ENCODE measurements around the gene MED22.
"Not testable (repeated sequence)": the region's sequence is repeated elsewhere in the genome, so short reads cannot be mapped to it uniquely, and the experiment has no call there.

MED22 gene

DNA sequence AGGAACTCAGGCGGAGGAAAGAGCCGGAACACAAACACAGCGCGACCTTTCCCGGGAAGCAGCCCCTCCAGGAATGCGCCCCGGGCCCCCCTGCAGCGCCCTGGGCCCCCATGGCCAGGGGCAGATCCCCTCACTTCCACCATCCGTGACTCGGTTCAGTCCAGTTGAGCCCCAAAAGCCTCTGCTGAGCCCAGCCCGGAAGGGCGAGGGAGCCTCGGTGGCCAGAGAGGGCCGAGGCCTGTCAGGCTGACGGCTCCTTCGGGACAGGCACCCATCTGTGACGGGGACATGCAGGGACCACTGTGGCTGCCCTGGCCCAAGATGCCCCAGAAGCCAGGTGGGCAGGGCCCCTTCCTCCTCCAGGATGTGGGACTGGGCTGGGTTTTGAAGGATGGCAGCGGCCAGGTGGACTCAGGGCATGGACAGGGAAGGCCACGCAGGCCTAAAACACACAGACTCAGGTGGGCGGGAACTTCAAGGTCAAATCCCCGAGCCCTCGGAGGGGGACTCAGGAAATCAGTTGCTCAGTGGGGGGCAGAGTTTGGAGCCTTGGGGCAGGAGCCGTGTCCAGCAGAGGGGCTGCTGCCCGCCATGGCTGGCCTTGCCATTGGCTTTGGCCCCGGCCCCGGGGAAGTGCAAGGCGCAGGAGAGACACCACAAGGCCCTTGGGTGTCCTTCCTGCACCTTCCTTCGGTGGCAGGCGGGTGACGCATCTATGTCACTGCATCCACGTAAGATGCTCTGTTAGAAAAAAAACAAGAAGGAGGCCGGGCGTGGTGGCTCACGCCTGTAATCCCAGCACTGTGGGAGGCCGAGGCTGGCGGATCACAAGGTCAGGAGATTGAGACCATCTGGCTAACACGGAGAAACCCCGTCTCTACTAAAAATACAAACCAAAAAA, 43.2 kb downstream of the MED22 start:
- DNase-seq: no peak

DNA sequence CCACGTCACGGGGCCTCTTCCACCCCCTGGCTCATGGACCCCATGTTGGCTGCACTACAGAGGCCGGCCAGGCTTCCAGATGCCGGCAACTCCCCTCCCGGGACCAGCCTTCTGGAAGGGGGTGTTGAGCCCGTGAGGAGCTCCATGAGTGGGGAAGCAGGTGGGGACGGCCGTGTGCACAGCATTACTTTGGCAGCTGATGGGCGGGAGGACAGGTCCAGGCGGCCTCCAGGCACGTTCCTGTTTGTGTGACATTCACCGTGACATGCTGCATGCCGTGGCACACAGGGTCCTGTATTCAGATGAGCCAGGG, 43.8 kb downstream of the MED22 start:
- no peak for DNase-seq

DNA sequence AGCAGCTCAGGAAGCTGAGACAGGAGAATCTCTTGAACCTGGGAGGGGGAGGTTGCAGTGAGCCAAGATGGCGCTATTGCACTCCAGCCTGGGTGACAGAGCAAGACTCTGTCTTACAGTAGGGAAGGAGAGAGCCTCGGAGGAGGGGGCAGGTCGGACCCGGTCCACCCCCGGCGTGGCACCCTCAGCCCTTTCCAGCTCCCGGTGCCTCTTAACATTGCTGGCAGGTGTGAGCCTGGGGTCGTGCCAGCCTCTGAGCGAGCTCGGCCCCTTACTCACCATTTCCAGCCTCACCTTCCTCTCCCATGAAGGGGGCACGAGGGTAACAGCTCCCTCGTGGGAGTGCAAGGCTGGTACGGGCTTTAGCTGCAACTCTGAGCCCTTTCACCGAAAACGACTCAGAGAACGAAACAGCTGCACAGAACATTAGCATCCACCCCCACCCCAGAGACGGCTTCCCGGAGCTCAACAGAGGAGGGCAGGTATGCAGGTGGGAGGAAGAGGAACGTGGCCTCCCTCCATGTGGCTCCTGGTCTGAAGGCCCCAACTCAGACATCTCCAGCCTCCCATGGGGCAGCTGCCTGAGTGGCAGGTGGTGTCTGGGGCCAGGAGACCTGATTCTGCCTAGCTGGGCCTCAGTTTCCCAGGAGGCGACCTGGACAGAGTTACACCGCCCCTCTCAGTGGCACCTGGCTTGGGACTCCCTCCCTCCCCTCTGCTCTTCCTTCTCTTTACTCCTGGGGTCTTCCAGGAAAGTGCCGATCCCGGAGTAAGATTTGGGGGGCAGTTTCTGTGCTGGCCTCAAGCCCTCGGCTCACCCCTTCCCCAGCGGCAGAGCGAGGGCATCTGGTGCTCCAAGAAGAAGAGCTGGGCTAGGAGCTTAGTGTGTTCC, 44.4 kb downstream of the MED22 start:
- DNase-seq: no peak

DNA sequence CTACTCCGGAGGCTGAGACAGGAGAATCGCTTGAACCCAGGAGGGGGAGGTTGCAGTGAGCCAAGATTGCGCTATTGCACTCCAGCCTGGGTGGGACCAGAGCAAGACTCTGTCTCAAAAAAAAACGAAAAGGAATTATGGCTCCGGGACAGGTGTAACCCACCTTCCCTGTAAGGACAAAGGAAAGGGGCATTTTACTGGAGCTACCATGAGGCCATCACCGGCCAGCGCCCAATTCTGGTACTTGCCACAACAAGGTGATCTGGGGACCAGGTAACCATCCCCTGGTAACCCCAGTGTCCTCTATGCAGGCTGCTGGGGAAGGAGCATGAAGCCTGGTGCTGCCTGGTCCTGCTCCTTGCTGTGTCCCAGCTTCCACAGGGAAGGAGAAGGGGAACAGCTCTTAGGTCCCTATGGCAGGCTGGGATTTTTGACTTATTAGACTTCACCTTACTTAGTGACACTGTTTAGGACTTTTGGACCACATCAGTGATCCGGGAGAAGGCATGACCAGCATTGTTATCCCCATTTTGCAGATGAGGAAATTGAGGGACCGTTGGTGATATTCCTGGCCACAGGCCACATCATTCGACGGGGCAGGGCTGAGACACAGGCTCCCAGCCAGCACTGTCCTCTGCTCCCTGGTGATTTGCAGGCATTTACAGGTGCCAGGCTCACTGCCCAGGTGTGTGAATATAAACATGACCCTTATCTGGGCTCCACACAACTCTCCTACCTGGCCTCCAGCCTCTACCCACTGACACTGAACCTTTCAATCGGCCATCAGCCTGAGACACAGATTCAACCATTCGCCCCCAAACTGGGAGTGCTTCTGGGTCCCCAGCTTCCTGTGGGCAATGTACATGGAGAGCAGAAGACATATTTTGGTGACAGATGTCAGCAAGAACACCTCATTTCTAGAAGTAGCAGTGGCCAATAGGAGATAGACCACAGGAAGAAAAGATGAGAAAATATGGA, 46.4 kb downstream of the MED22 start:
- DNase-seq: no peak

DNA sequence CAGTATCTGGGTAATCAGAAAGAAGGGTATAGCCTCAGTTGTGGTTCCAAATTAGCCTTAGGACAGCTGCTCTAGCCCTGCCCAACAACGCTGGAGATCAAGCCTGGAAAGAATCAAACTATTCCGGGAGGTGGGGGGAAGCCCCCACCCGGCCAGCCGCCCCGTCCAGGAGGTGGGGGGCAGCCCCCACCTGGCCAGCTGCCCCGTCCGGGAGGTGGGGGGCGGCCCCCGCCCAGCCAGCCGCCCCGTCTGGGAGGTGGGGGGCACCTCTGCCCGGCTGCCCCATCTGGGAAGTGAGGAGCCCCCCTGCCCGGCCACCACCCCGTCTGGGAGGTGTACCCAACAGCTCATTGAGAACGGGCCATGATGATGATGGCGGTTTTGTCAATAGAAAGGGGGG, 47.9 kb downstream of the MED22 start:
- not testable (repeated sequence) for DNase-seq

DNA sequence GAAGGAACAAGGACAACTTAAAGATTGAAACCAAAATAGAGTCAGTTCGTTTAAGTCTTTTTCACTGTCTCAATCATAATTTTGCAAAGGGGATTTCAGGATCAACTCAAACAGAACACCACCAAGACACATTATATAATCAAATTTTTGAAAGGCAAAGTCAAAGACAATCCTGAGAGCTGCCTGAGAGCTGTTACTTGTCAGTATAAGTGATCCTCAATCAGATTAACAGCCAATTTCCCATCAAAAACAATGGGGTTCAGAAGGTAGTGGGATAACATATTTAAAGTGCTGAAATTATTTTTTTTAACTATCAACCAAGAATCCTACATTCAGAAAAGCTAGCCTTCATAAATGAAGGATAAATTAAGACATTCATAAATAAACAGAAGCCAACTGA, 53.7 kb downstream of the MED22 start:
- DNase-seq: no peak

DNA sequence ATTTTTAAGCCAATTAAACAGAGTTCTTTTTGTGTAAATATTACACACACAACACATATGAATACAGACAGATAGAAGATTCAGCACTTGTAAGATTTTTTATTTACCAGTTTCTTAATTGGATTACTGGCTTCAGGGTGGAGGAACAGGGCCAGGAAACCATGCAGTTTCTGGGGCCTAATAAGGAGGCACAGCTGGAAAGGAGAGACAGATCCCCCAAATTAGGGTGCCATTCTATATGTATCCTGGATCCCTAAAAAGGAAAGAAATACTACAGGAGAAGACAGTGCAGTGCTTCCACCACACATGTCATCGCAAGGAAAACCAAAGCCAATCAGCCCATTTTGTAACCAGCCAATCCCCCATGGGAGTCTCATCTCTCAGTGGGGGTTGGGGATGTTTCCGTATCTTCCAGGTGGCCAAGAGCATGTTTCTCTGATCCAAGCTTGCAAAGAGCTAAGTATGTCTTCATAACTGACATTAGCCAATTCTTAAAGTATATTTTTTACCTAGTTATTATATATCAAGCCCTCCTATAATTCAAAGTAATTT, 57.1 kb downstream of the MED22 start:
- no peak for DNase-seq

Data from CD4-positive, alpha-beta T cell treated with Interleukin-1 beta for 1 hour (primary cell).